Common myeloid progenitor, CD34-positive (primary cell): ENCODE results near the gene CD320.

Source experiments
- CTCF ChIA-PET: fragments of 350-600 bp; sonication (Branson Sonifier 250); formaldehyde crosslinking; loops from one replicate; lab custom pipeline; 2021; ENCODE audit warnings: antibody characterized with exemption; lab: Charles Lee
- POLR2A ChIA-PET: fragments of 350-600 bp; sonication (Branson Sonifier 250); formaldehyde crosslinking; loops from one replicate; lab custom pipeline; 2021; ENCODE audit warnings: antibody characterized with exemption; lab: Charles Lee
- DNase-seq, 3 donors: peaks; one replicate each; pipeline versions ENCODE4 v3.0.0 to v3.0.0-alpha.2; 2013
- H3K27ac ChIP-seq, 2 experiments: 1 replicate in 1 of 2; 2 replicates in 1 of 2; pipeline ENCODE4 v1.7.0; 2013; ENCODE audit warnings: inconsistent platforms in 2 of 2, low read length in 2 of 2, mild to moderate bottlenecking in 2 of 2, low read depth in 1 of 2, moderate library complexity in 1 of 2; ENCODE audit not compliant: severe bottlenecking in 2 of 2, insufficient read depth in 1 of 2, poor library complexity in 1 of 2
- H3K27me3 ChIP-seq, 5 experiments: replicated peaks in 2 of 5; 1 replicate in 3 of 5; 2 replicates in 2 of 5; pipeline versions ENCODE4 v1.6.1 to v1.7.0; 2013; ENCODE audit warnings: low read length in 4 of 5, mild to moderate bottlenecking in 2 of 5, moderate library complexity in 2 of 5, inconsistent platforms in 1 of 5; ENCODE audit not compliant: insufficient read depth in 5 of 5, control insufficient read depth in 4 of 5
- H3K36me3 ChIP-seq, 4 experiments: 1 replicate in 2 of 4; 2 replicates in 2 of 4; pipeline versions ENCODE4 v1.6.1 to v1.7.0; 2013; ENCODE audit warnings: low read length in 3 of 4, control low read depth in 1 of 4, mild to moderate bottlenecking in 1 of 4; ENCODE audit not compliant: control insufficient read depth in 4 of 4, insufficient read depth in 4 of 4
- H3K4me1 ChIP-seq, 4 experiments: 1 replicate in 3 of 4; 2 replicates in 1 of 4; pipeline versions ENCODE4 v1.6.1 to v1.7.1; 2013; ENCODE audit warnings: low read length in 3 of 4, mild to moderate bottlenecking in 3 of 4, control low read depth in 1 of 4, inconsistent platforms in 1 of 4, moderate library complexity in 1 of 4; ENCODE audit not compliant: control insufficient read depth in 4 of 4, insufficient read depth in 4 of 4; ENCODE audit errors: control extremely low read depth in 1 of 4
- H3K4me3 ChIP-seq, 7 experiments: 1 replicate in 4 of 7; 2 replicates in 3 of 7; pipeline versions ENCODE4 v1.5.1 to v1.7.0; 2013; ENCODE audit warnings: mild to moderate bottlenecking in 7 of 7, low read length in 6 of 7, moderate library complexity in 6 of 7, inconsistent platforms in 2 of 7, low read depth in 2 of 7, control low read depth in 1 of 7; ENCODE audit not compliant: insufficient read depth in 4 of 7, control insufficient read depth in 1 of 7; ENCODE audit errors: extremely low read depth in 1 of 7
- H3K9me3 ChIP-seq, 5 experiments: 1 replicate in 4 of 5; 2 replicates in 1 of 5; pipeline versions ENCODE4 v1.6.1 to v1.7.1; 2013; ENCODE audit warnings: low read length in 4 of 5, mild to moderate bottlenecking in 2 of 5, inconsistent platforms in 1 of 5, low read depth in 1 of 5, moderate library complexity in 1 of 5; ENCODE audit not compliant: control insufficient read depth in 4 of 5, insufficient read depth in 2 of 5; ENCODE audit errors: control extremely low read depth in 1 of 5
- WGBS: methylation state at CpG from one replicate; pipeline ENCODE4 v1.1.5; 2013; ENCODE audit not compliant: insufficient coverage; 5-methylcytosine and 5-hydroxymethylcytosine counted together

Gene CD320

DNA sequence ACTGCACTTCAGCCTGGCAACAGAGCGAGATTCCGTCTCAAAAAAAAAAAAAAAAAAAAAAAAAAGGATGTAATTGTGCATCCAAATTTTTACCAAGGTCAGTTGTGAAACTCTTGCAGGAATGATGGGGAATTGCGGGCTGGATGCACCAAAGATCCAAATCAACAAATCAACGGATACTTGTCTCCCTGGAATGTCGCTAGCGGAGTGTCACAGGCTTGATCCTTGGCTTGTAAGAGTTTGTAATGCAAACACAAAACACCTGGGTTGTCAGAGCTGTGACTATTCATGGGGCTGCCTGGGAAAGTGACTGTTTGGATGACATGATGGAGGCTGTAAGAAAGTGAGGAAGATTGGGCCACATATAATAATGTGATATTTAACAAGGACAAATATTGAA is 30.7 kb upstream of the CD320 start:
- CTCF ChIA-PET, result no interaction called here
- no peak for DNase-seq
- Histone ChIP-seq H3K27me3 (peaks cover 0 to 95% (median 38%) of the 10 kb centered on the region in 5 experiments), H3K4me1 (peaks cover 0 to 42% (median 30%) of the 10 kb centered on the region in 4 experiments), H3K9me3 (no peaks in the 10 kb centered on the region), H3K4me3 (no peak overlapping the region), H3K36me3 (no peaks in the 10 kb centered on the region), H3K27ac (no peak overlapping the region)
- POLR2A ChIA-PET, result no interaction called here
- 89% methylated on average over 4 of the region's 6 CpGs for WGBS

DNA sequence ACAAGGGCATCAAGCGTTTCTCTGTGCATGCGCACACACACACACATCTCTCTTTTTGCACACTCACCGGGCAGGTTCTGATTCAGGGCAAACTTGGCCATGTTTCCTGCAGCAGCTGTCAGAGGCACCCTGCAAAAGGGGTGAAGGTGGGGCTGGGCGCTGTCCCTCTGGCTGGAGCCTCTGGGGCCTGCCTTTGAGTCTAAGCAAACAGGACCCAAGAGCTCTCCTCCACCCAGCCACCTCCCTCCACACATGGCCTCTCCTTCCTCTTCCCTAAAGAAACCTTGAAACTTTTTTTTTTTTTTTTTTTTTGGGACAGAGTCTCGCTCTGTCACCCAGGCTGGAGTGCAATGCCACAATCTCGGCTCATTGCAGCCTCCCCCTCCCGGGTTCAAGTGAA is 29.6 kb upstream of the CD320 start:
- Histone ChIP-seq H3K27me3 (peaks cover 0 to 94% (median 43%) of the 10 kb centered on the region in 5 experiments), H3K9me3 (no peaks in the 10 kb centered on the region), H3K27ac (no peak overlapping the region), H3K4me3 (no peak overlapping the region), H3K4me1 (peaks cover 0 to 37% (median 24%) of the 10 kb centered on the region in 4 experiments), H3K36me3 (no peaks in the 10 kb centered on the region)
- ChIA-PET CTCF (interaction anchor here (0.6 kb wide), 1 partner anchor 51 kb away, joined by 3 read pairs; no protein-coding TSS in a partner anchor), POLR2A (no interaction called here)
- WGBS, result 87% methylated on average over 4 of the region's 7 CpGs
- DNase-seq, result no peak

- no peak overlapping the region for H3K4me3 ChIP-seq
- no peak overlapping the region for H3K27ac ChIP-seq
- POLR2A ChIA-PET, result no interaction called here
- CTCF ChIA-PET, result interaction anchor here (0.6 to 1.9 kb wide), 3 partner anchors 11 to 117 kb away, joined by 3 to 8 read pairs (median 5); no protein-coding TSS in a partner anchor
- H3K36me3 ChIP-seq, result no peaks in the 10 kb centered on the region
- peaks cover 0 to 31% (median 17%) of the 10 kb centered on the region in 4 experiments for H3K4me1 ChIP-seq
- H3K27me3 ChIP-seq, result peaks cover 0 to 88% (median 43%) of the 10 kb centered on the region in 5 experiments
- no peaks in the 10 kb centered on the region for H3K9me3 ChIP-seq
- 7% methylated on average over 4 of the region's 8 CpGs for WGBS
- peak in 2 of 3 donors; percentile 53 to 55 for DNase-seq
Measured at GRCh38 chr19:8336660-8337059, 28.5 kb upstream of the CD320 start.

DNA sequence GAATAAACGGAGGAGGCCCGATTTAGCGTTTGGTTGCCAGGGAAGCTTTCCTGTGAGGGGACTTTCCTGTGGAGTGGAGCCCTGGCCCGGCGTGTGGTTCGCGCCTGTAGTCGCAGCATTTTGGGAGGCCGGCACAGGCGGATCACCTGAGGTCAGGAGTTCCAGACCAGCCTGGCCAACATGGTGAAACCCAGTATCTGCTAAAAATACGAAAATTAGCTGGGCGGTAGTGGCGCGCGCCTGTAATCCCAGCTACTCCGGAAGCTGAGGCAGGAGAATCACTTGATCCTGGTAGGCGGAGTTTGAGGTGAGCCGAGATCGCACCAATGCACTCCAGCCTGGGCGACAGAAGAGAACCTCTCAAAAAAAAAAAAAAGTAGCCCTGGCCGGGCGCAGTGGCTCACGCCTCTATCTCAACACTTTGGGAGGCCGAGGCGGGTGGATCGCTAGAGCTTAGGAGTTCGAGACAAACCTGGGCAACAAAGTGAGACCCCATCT is 28.0 kb upstream of the CD320 start:
- ChIA-PET CTCF (interaction anchor here (0.6 to 1.9 kb wide), 3 partner anchors 10 to 116 kb away, joined by 3 to 8 read pairs (median 5); no protein-coding TSS in a partner anchor), POLR2A (no interaction called here)
- Histone ChIP-seq H3K4me3 (no peak overlapping the region), H3K9me3 (no peaks in the 10 kb centered on the region), H3K27me3 (peaks cover 0 to 88% (median 44%) of the 10 kb centered on the region in 5 experiments), H3K36me3 (no peaks in the 10 kb centered on the region), H3K27ac (no peak overlapping the region), H3K4me1 (peaks cover 0 to 31% (median 17%) of the 10 kb centered on the region in 4 experiments)
- no peak for DNase-seq
- WGBS, result 24% methylated on average over 20 of the region's 27 CpGs

- CTCF ChIA-PET, result interaction anchor here (1.0 to 2.6 kb wide), 4 partner anchors 10 to 24 kb away, joined by 3 to 15 read pairs (median 6); no protein-coding TSS in a partner anchor
- Histone ChIP-seq H3K27ac (no peak overlapping the region), H3K36me3 (no peaks in the 10 kb centered on the region), H3K4me3 (peak overlapping the region in 6 of 7 experiments; percentile 40 to 60 (median 48)), H3K9me3 (no peaks in the 10 kb centered on the region), H3K27me3 (peaks cover 0 to 84% (median 43%) of the 10 kb centered on the region in 5 experiments), H3K4me1 (peaks cover 0 to 26% (median 16%) of the 10 kb centered on the region in 4 experiments)
- POLR2A ChIA-PET, result no interaction called here
- 4% methylated on average over 65 of the region's 79 CpGs for WGBS
- peak in 2 of 3 donors; percentile 38 to 55 for DNase-seq
Measured at GRCh38 chr19:8335343-8336071, 27.3 kb upstream of the CD320 start.

DNA sequence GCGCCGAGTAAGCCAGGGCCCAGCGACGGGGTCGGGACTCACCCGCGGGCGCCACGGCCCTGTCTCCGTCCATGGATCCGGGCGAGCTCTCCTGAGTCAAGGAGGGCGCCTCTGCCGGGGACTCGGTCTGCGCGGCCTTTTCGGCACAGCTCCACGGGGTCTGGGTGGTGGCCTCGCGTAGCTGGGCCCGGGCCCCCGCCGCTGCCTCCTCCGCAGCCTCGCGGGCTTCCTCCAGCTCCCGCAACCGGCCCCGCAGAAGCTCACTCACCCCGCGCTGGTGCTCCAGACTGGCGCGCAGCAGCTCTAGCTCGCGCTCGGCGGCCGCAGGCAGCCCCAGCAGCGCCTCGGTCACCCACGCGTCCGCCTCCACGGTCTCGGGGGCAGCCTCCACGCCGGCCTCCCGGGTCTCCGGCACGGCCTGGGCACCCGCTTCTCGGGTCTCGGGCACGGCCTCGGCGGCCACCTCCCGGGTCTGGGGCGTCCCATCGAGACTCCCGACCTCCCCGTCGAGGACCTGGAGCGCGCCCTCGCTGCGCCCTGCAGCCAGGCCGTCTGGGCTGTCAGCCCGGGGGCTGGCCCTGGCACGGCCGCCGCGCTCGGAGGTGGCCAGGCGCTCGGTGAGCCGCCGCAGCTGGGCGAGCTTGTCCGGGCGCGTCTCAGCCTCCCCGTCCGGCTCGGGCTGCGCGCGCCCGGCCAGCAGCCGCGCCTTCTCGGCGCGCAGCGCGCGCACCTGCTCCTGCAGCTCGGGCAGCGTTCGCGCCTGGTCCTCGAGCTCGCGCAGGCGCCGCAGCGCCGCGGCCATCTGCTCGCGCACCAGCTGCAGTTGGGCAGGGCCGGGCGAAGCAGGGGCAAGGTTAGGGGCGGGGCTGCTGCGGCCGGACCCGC is 26.5 kb upstream of the CD320 start:
- Histone ChIP-seq H3K4me1 (peaks cover 0 to 26% (median 15%) of the 10 kb centered on the region in 4 experiments), H3K27ac (no peak overlapping the region), H3K4me3 (peak overlapping the region in 6 of 7 experiments; percentile 40 to 60 (median 48)), H3K36me3 (no peaks in the 10 kb centered on the region), H3K9me3 (no peaks in the 10 kb centered on the region), H3K27me3 (peaks cover 0 to 77% (median 39%) of the 10 kb centered on the region in 5 experiments)
- ChIA-PET CTCF (interaction anchor here (0.6 to 2.6 kb wide), 6 partner anchors 9 to 55 kb away, joined by 3 to 15 read pairs (median 4); no protein-coding TSS in a partner anchor), POLR2A (interaction anchor here (1.2 kb wide), 1 partner anchor 14 kb away, joined by 4 read pairs; the partner anchor contains the start of gene NDUFA7)
- peak in 2 of 3 donors; percentile 50 to 52 for DNase-seq
- WGBS, result 7% methylated on average over 86 of the region's 117 CpGs
